ENCODE measurements around the gene SLC17A1. TPM values are rescaled to one million over a fixed set of nuclear protein-coding genes. Genes with fewer than 3 reads are reported as not detected.
"Not testable (repeated sequence)": the region's sequence is repeated elsewhere in the genome, so short reads cannot be mapped to it uniquely, and the experiment has no call there.

SLC17A1 gene
- total and polyA plus RNA-seq, 2 donors (not counting 3 experiments of a cell fraction or from before 2014, with no cell fraction given): not detected

GRCh38 chr6:25749837-25750236 lies 82.0 kb downstream of the SLC17A1 start:
- CTCF ChIA-PET: interaction anchor here (0.6 to 1.3 kb wide), 4 partner anchors 32 to 1371 kb away, joined by 3 to 5 read pairs (median 3); no protein-coding TSS in a partner anchor
- FAIRE-seq (no peak), DNase-seq (ENCODE audit: low read depth, low spot score) (no peak)
- Histone ChIP-seq H3K9me1 (replicated peaks; ENCODE audit: control insufficient read depth, extremely low read depth, insufficient read depth, low read length) (no peaks in the 10 kb centered on the region), H3K4me1 (ENCODE audit: control insufficient read depth, extremely low read depth, insufficient read depth, low read length) (no peaks in the 10 kb centered on the region), H3K4me3 (replicated peaks in 1 of 3; ENCODE audit: insufficient read depth in 1 of 3, low read depth in 1 of 3, low read length in 3 of 3) (no peak overlapping the region), H3K9me3 (replicated peaks; ENCODE audit: control insufficient read depth, insufficient read depth, low read length) (no peaks in the 10 kb centered on the region), H3K9ac (replicated peaks; ENCODE audit: extremely low read depth, insufficient read depth, low read length) (no peak overlapping the region), H2AFZ (ENCODE audit: low read depth, low read length) (no peak overlapping the region), H3K36me3 (ENCODE audit: control insufficient read depth in 2 of 2, extremely low read depth in 1 of 2, insufficient read depth in 2 of 2, low read length in 2 of 2) (no peaks in the 10 kb centered on the region), H3K27me3 (ENCODE audit: control insufficient read depth in 2 of 2, insufficient read depth in 2 of 2, low read length in 2 of 2) (peaks cover 0 to 2% of the 10 kb centered on the region in 2 experiments), H3K27ac (ENCODE audit: insufficient read depth, low read depth, low read length) (no peak overlapping the region), H3K79me2 (ENCODE audit: control insufficient read depth, insufficient read depth, low read length) (no peaks in the 10 kb centered on the region), H4K20me1 (replicated peaks; ENCODE audit: control insufficient read depth, extremely low read depth, insufficient read depth, low read length) (no peaks in the 10 kb centered on the region), H3K4me2 (ENCODE audit: insufficient read depth, low read length) (no peak overlapping the region)
- POLR2A ChIA-PET: no interaction called here
- dilution Hi-C loops (cut with MboI; ENCODE audit: extremely low pct_ligation_motif_present, low sequenced_read_pairs): no loop called here
- no TSS peak for BruUV-seq (replicated peaks)
- TF ChIP-seq GATA2 (IDR thresholded peaks at IDR 0.05; ENCODE audit: insufficient read depth, insufficient read length, low read depth, low read length) (no peak), POLR2A (IDR thresholded peaks at IDR 0.05; ENCODE audit: low read depth, low read length) (no peak), MYC (IDR thresholded peaks at IDR 0.05; ENCODE audit: low read depth, low read length) (no peak), EZH2 (IDR thresholded peaks at IDR 0.05; ENCODE audit: borderline replicate concordance, low read depth, low read length, severe bottlenecking) (no peak), POLR2AphosphoS5 (IDR thresholded peaks at IDR 0.05; ENCODE audit: insufficient read depth, low read depth, low read length) (no peak), FOS (IDR thresholded peaks at IDR 0.05; ENCODE audit: borderline replicate concordance, insufficient read depth, low read length) (no peak), JUN (IDR thresholded peaks at IDR 0.05; ENCODE audit: borderline replicate concordance, insufficient read depth, insufficient read length, low read depth) (no peak)
- TF ChIP-seq, protein P1, sequence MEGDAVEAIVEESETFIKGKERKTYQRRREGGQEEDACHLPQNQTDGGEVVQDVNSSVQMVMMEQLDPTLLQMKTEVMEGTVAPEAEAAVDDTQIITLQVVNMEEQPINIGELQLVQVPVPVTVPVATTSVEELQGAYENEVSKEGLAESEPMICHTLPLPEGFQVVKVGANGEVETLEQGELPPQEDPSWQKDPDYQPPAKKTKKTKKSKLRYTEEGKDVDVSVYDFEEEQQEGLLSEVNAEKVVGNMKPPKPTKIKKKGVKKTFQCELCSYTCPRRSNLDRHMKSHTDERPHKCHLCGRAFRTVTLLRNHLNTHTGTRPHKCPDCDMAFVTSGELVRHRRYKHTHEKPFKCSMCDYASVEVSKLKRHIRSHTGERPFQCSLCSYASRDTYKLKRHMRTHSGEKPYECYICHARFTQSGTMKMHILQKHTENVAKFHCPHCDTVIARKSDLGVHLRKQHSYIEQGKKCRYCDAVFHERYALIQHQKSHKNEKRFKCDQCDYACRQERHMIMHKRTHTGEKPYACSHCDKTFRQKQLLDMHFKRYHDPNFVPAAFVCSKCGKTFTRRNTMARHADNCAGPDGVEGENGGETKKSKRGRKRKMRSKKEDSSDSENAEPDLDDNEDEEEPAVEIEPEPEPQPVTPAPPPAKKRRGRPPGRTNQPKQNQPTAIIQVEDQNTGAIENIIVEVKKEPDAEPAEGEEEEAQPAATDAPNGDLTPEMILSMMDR (IDR thresholded peaks at IDR 0.05; ENCODE audit: extremely low read depth in 1 of 2, insufficient read depth in 1 of 2, low read depth in 1 of 2, low read length in 2 of 2): no peak
- TF ChIP-seq, protein P2, sequence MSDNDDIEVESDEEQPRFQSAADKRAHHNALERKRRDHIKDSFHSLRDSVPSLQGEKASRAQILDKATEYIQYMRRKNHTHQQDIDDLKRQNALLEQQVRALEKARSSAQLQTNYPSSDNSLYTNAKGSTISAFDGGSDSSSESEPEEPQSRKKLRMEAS (IDR thresholded peaks at IDR 0.05; ENCODE audit: insufficient read depth, insufficient read length): no peak
- intact Hi-C loops (cut with micrococcal nuclease): no loop called here

DNA sequence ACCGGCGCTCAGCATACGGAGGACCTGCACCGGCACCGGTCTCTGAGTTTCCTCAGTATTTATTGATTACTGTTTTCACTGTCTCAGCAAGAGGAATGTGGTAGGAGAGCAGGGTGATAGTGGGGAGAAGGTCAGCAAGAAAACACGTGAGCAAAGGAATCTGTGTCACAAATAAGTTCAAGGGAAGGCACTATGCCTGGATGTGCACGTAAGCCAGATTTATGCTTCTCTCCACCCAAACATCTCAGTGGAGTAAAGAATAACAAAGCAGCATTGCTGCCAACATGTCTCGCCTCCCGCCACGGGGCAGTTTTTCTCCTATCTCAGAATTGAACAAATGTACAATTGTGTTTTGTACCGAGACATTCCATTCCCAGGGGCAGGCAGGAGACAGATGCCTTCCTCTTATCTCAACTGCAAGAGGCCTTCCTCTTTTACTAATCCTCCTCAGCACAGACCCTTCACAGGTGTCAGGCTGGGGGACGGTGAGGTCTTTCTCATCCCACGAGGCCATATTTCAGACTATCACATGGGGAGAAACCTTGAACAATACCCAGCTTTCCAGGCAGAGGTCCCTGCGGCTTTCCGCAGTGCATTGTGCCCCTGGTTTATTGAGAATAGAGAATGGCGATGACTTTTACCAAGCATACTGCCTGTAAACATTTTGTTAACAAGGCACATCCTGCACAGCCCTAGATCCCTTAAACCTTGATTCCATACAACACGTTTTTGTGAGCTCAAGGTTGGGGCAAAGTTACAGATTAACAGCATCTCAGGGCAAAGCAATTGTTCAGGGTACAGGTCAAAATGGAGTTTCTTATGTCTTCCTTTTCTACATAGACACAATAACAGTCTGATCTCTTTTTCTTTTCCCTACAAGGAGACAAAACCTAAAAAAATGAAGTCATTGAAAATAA lies 83.0 kb downstream of the SLC17A1 start:
- FAIRE-seq; H3K79me2 ChIP-seq (ENCODE audit: control insufficient read depth, insufficient read depth, low read length); H3K4me1 ChIP-seq (ENCODE audit: control insufficient read depth, extremely low read depth, insufficient read depth, low read length); H4K20me1 ChIP-seq (replicated peaks; ENCODE audit: control insufficient read depth, extremely low read depth, insufficient read depth, low read length); H3K27me3 ChIP-seq (ENCODE audit: control insufficient read depth in 2 of 2, insufficient read depth in 2 of 2, low read length in 2 of 2); H3K36me3 ChIP-seq (ENCODE audit: control insufficient read depth in 2 of 2, extremely low read depth in 1 of 2, insufficient read depth in 2 of 2, low read length in 2 of 2); intact Hi-C loops (cut with micrococcal nuclease); H3K27ac ChIP-seq (ENCODE audit: insufficient read depth, low read depth, low read length); BruUV-seq (replicated peaks); H2AFZ ChIP-seq (ENCODE audit: low read depth, low read length); DNase-seq (ENCODE audit: low read depth, low spot score); dilution Hi-C loops (cut with MboI; ENCODE audit: extremely low pct_ligation_motif_present, low sequenced_read_pairs); H3K4me2 ChIP-seq (ENCODE audit: insufficient read depth, low read length); H3K4me3 ChIP-seq (replicated peaks in 1 of 3; ENCODE audit: insufficient read depth in 1 of 3, low read depth in 1 of 3, low read length in 3 of 3); H3K9me3 ChIP-seq (replicated peaks; ENCODE audit: control insufficient read depth, insufficient read depth, low read length); H3K9ac ChIP-seq (replicated peaks; ENCODE audit: extremely low read depth, insufficient read depth, low read length); H3K9me1 ChIP-seq (replicated peaks; ENCODE audit: control insufficient read depth, extremely low read depth, insufficient read depth, low read length); POLR2A ChIA-PET: not testable (repeated sequence)
- CTCF ChIA-PET: interaction anchor here (1.3 to 1.4 kb wide), 2 partner anchors 13 to 40 kb away, joined by 3 to 4 read pairs; no protein-coding TSS in a partner anchor

Data from endothelial cell of umbilical vein (primary cell).